ENCODE data around the gene SOS1. TPM values are rescaled to one million over a fixed set of nuclear protein-coding genes. Genes with fewer than 3 reads are reported as not detected.

Gene SOS1
- total and polyA plus RNA-seq, 5 donors from 2014 or later, result 5.5 to 50.4 (median 12.5) TPM

GRCh38 chr2:38933653-38934052, 187.2 kb downstream of the SOS1 start:
- Mint-ChIP-seq H3K4me3 (no peak overlapping the region), H3K27me3 (peaks cover 14% of the 10 kb centered on the region), H3K36me3 (no peaks in the 10 kb centered on the region), H3K27ac (no peak overlapping the region), H3K9me3 (no peaks in the 10 kb centered on the region), H3K4me1 (no peaks in the 10 kb centered on the region)
- Histone ChIP-seq H3K27me3 (ENCODE audit: control insufficient read depth, insufficient read depth, low read length) (no peaks in the 10 kb centered on the region), H3K9me3 (ENCODE audit: control insufficient read depth in 2 of 2, low read length in 2 of 2) (no peaks in the 10 kb centered on the region), H3K27ac (ENCODE audit: insufficient read depth, low read length, poor library complexity, severe bottlenecking) (no peak overlapping the region), H3K4me3 (ENCODE audit: low read depth, low read length) (no peak overlapping the region), H3K36me3 (ENCODE audit: control insufficient read depth, insufficient read depth, low read length) (no peaks in the 10 kb centered on the region), H3K4me1 (ENCODE audit: control insufficient read depth, insufficient read depth, low read length, poor library complexity, severe bottlenecking) (no peaks in the 10 kb centered on the region)
- DNase-seq (no peak), ATAC-seq (ENCODE audit: low read depth in 2 of 2) (no peak)

GRCh38 chr2:38932586-38932985, 188.3 kb downstream of the SOS1 start:
- no peaks in the 10 kb centered on the region for H3K9me3 Mint-ChIP-seq
- H3K4me1 Mint-ChIP-seq, result no peaks in the 10 kb centered on the region
- no peaks in the 10 kb centered on the region for H3K4me1 ChIP-seq (ENCODE audit: control insufficient read depth, insufficient read depth, low read length, poor library complexity, severe bottlenecking)
- ATAC-seq (ENCODE audit: low read depth in 2 of 2) (no peak), DNase-seq (no peak)
- no peak overlapping the region for H3K27ac ChIP-seq (ENCODE audit: insufficient read depth, low read length, poor library complexity, severe bottlenecking)
- H3K36me3 ChIP-seq (ENCODE audit: control insufficient read depth, insufficient read depth, low read length), result no peaks in the 10 kb centered on the region
- H3K27ac Mint-ChIP-seq, result no peak overlapping the region
- H3K27me3 ChIP-seq (ENCODE audit: control insufficient read depth, insufficient read depth, low read length), result no peaks in the 10 kb centered on the region
- no peak overlapping the region for H3K4me3 ChIP-seq (ENCODE audit: low read depth, low read length)
- no peaks in the 10 kb centered on the region for H3K9me3 ChIP-seq (ENCODE audit: control insufficient read depth in 2 of 2, low read length in 2 of 2)
- no peaks in the 10 kb centered on the region for H3K36me3 Mint-ChIP-seq
- peaks cover 23% of the 10 kb centered on the region for H3K27me3 Mint-ChIP-seq
- H3K4me3 Mint-ChIP-seq, result no peak overlapping the region

Other genes with a start within 250 kb of the SOS1 start
- gene DHX57, start 245.1 kb downstream of the SOS1 start, total RNA-seq, result 18.0 TPM
- 1 to 10 TPM; 6.2 to 9.2 (median 7.4) TPM for gene DHX57, start 245.1 kb downstream of the SOS1 start, polyA plus RNA-seq
- 1.5 TPM for gene MORN2, start 245.1 kb downstream of the SOS1 start, total RNA-seq
- gene MORN2, start 245.1 kb downstream of the SOS1 start, polyA plus RNA-seq, result 1 to 10 TPM; 4.5 to 8.0 (median 6.3) TPM
- not detected for gene ARHGEF33, start 231.2 kb downstream of the SOS1 start, total RNA-seq
- under 1 TPM in 1 of 4 donors, not detected in 3; 0.16 TPM for gene ARHGEF33, start 231.2 kb downstream of the SOS1 start, polyA plus RNA-seq
- 0.74 TPM for gene CDKL4, start 122.9 kb upstream of the SOS1 start, total RNA-seq
- gene CDKL4, start 122.9 kb upstream of the SOS1 start, polyA plus RNA-seq, result 1 to 10 TPM in 1 of 4 donors, under 1 TPM in 3; 0.25 to 1.6 (median 0.42) TPM